Chondrocyte (in vitro differentiated cells): Measurements from ENCODE around the gene TWIST2. TPM values are rescaled to one million over a fixed set of nuclear protein-coding genes. Genes with fewer than 3 reads are reported as not detected.
A peak's percentile ranks its signal among the peaks of the same experiment; 100 is the strongest.

ENCODE experiments used
- DNase-seq: peaks from one replicate; pipeline ENCODE4 v3.0.0; 2021; ENCODE audit warnings: mixed read lengths, low spot score
- H3K27ac Mint-ChIP-seq: one replicate; pipeline ENCODE4 v1.8.0; 2021; ENCODE audit warnings: mild to moderate bottlenecking, moderate library complexity, mixed read lengths; ENCODE audit not compliant: unreplicated experiment
- H3K27me3 Mint-ChIP-seq: 2 replicates; pipeline ENCODE4 v1.8.0; 2021; ENCODE audit warnings: low read depth, mixed read lengths
- H3K36me3 Mint-ChIP-seq: 2 replicates; pipeline ENCODE4 v1.8.0; 2021; ENCODE audit warnings: low read depth, mixed read lengths
- H3K4me1 Mint-ChIP-seq: 2 replicates; pipeline ENCODE4 v1.8.0; 2021; ENCODE audit warnings: low read depth, mild to moderate bottlenecking, mixed read lengths
- H3K4me3 Mint-ChIP-seq: one replicate; pipeline ENCODE4 v1.8.0; 2021; ENCODE audit warnings: mild to moderate bottlenecking, moderate library complexity, mixed read lengths; ENCODE audit not compliant: unreplicated experiment
- H3K9me3 Mint-ChIP-seq: 2 replicates; pipeline ENCODE4 v1.8.0; 2021; ENCODE audit warnings: low read depth, mixed read lengths
- total RNA-seq: library from RNA; stranded (reverse); gene quantifications from 3 replicates; pipeline ENCODE4 v1.2.1, GENCODE V29; 2021
- TF ChIP-seq, protein P1 (sequence below): fragments of 200-600 bp; sonication (generic); IDR thresholded peaks from 2 replicates; pipeline ENCODE4 v1.5.0; 2021; ENCODE audit warnings: antibody characterized with exemption, mild to moderate bottlenecking, moderate library complexity

TWIST2 gene
- total RNA-seq, 1 donor from 2014 or later, result 2.4 TPM

DNA sequence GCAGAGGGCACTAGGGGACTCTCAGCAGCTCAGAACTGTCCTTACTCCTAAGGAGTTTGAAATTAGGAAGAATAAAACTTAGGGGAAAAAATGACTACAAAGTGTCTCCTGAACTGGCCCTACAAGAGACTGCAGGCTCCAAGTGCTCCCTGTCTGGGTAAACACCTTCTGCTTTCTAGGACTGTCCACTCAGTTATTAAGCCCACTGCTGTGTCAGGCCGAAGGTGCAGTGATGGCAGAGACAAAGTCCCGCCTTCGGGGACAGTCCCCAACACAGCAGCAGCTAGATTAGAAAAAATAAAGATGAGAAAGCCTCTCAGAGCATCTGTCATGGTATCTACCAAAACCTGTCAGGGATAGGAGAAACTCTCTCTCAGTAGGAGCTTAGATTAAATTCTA, 28.3 kb downstream of the TWIST2 start:
- Mint-ChIP-seq H3K9me3 (no peaks in the 10 kb centered on the region), H3K36me3 (no peaks in the 10 kb centered on the region), H3K4me1 (peaks cover 13% of the 10 kb centered on the region), H3K4me3 (no peak overlapping the region), H3K27ac (no peak overlapping the region), H3K27me3 (no peaks in the 10 kb centered on the region)
- DNase-seq, result no peak
- TF ChIP-seq, protein P1, sequence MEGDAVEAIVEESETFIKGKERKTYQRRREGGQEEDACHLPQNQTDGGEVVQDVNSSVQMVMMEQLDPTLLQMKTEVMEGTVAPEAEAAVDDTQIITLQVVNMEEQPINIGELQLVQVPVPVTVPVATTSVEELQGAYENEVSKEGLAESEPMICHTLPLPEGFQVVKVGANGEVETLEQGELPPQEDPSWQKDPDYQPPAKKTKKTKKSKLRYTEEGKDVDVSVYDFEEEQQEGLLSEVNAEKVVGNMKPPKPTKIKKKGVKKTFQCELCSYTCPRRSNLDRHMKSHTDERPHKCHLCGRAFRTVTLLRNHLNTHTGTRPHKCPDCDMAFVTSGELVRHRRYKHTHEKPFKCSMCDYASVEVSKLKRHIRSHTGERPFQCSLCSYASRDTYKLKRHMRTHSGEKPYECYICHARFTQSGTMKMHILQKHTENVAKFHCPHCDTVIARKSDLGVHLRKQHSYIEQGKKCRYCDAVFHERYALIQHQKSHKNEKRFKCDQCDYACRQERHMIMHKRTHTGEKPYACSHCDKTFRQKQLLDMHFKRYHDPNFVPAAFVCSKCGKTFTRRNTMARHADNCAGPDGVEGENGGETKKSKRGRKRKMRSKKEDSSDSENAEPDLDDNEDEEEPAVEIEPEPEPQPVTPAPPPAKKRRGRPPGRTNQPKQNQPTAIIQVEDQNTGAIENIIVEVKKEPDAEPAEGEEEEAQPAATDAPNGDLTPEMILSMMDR, result no peak

- Mint-ChIP-seq H3K9me3 (no peaks in the 10 kb centered on the region), H3K36me3 (no peaks in the 10 kb centered on the region), H3K4me3 (no peak overlapping the region), H3K27me3 (no peaks in the 10 kb centered on the region), H3K4me1 (peaks cover 18% of the 10 kb centered on the region), H3K27ac (no peak overlapping the region)
- TF ChIP-seq, protein P1, result no peak
- DNase-seq, result peak; percentile 51
These were observed 30.3 kb downstream of the TWIST2 start for GRCh38 chr2:238878051-238878735.

GRCh38 chr2:238879043-238879442, 31.2 kb downstream of the TWIST2 start:
- Mint-ChIP-seq H3K36me3 (no peaks in the 10 kb centered on the region), H3K4me1 (peaks cover 22% of the 10 kb centered on the region), H3K27ac (no peak overlapping the region), H3K4me3 (no peak overlapping the region), H3K9me3 (no peaks in the 10 kb centered on the region), H3K27me3 (no peaks in the 10 kb centered on the region)
- DNase-seq, result peak; percentile 6
- TF ChIP-seq, protein P1, result no peak

GRCh38 chr2:238879621-238880377, 31.9 kb downstream of the TWIST2 start:
- no peak overlapping the region for H3K27ac Mint-ChIP-seq
- H3K4me3 Mint-ChIP-seq, result no peak overlapping the region
- peak; percentile 11 for DNase-seq
- peaks cover 20% of the 10 kb centered on the region for H3K4me1 Mint-ChIP-seq
- no peaks in the 10 kb centered on the region for H3K36me3 Mint-ChIP-seq
- H3K27me3 Mint-ChIP-seq, result no peaks in the 10 kb centered on the region
- TF ChIP-seq, protein P1, result no peak
- H3K9me3 Mint-ChIP-seq, result no peaks in the 10 kb centered on the region

- Mint-ChIP-seq H3K4me3 (no peak overlapping the region), H3K4me1 (peaks cover 8% of the 10 kb centered on the region), H3K9me3 (no peaks in the 10 kb centered on the region), H3K36me3 (no peaks in the 10 kb centered on the region), H3K27me3 (peaks cover 7% of the 10 kb centered on the region), H3K27ac (no peak overlapping the region)
- TF ChIP-seq, protein P1, result no peak
- peak; percentile 28 for DNase-seq
These were observed 33.6 kb downstream of the TWIST2 start for GRCh38 chr2:238881353-238882081.
